ENCODE data around the gene HOXA1. TPM values are rescaled to one million over a fixed set of nuclear protein-coding genes. Genes with fewer than 3 reads are reported as not detected.

HOXA1 gene
- total RNA-seq, 1 donor from 2014 or later, result 0.40 TPM

GRCh38 chr7:27106181-27106900, 10.5 kb upstream of the HOXA1 start:
- peak; percentile 69 to 72 for DNase-seq (ENCODE audit: low read depth in 2 of 2)

GRCh38 chr7:27105301-27106031, 9.7 kb upstream of the HOXA1 start:
- no peak for DNase-seq (ENCODE audit: low read depth in 2 of 2)

- peak in 1 of 2 donors; percentile 53 for DNase-seq (ENCODE audit: low read depth in 2 of 2)
Measured at GRCh38 chr7:27104341-27105058, 8.7 kb upstream of the HOXA1 start.

- peak; percentile 43 to 51 for DNase-seq (ENCODE audit: low read depth in 2 of 2)
Measured at GRCh38 chr7:27103489-27104226, 7.9 kb upstream of the HOXA1 start.

GRCh38 chr7:27102581-27103442, 7.0 kb upstream of the HOXA1 start, which contains the start of gene HOXA2:
Gene HOXA2, minus strand, starts transcription at chr7:27102683. Its CDS starts 183 bp downstream, at chr7:27102500.
- peak; percentile 78 to 88 for DNase-seq (ENCODE audit: low read depth in 2 of 2)

GRCh38 chr7:27101957-27102580, 6.3 kb upstream of the HOXA1 start:
- DNase-seq (ENCODE audit: low read depth in 2 of 2), result peak; percentile 43 to 51

GRCh38 chr7:27101171-27101956, 5.6 kb upstream of the HOXA1 start:
- peak; percentile 76 to 81 for DNase-seq (ENCODE audit: low read depth in 2 of 2)

- peak; percentile 45 to 57 for DNase-seq (ENCODE audit: low read depth in 2 of 2)
Measured at GRCh38 chr7:27100694-27101170, 4.9 kb upstream of the HOXA1 start.

GRCh38 chr7:27099453-27100370, 3.9 kb upstream of the HOXA1 start:
- DNase-seq (ENCODE audit: low read depth in 2 of 2), result peak in 1 of 2 donors; percentile 12

- DNase-seq (ENCODE audit: low read depth in 2 of 2), result peak; percentile 75 to 76
Measured at GRCh38 chr7:27098578-27099451, 3.0 kb upstream of the HOXA1 start.

GRCh38 chr7:27097686-27098577, 2.1 kb upstream of the HOXA1 start:
- DNase-seq (ENCODE audit: low read depth in 2 of 2), result peak; percentile 65

- DNase-seq (ENCODE audit: low read depth in 2 of 2), result peak; percentile 61 to 74
Measured at GRCh38 chr7:27096768-27097514, 1.1 kb upstream of the HOXA1 start.

- no peak for DNase-seq (ENCODE audit: low read depth in 2 of 2)
Measured at GRCh38 chr7:27095050-27095896, 527 bp downstream of the HOXA1 start.

Data from lung microvascular endothelial cell (primary cell).